HG02588 (cell line): ENCODE measurements around the gene C19orf47.
A peak's percentile ranks its signal among the peaks of the same experiment; 100 is the strongest.

Experiments
- ATAC-seq: cut with Tn5 transposase; IDR thresholded peaks from one replicate; pipeline ENCODE4 v1.9.1; 2021; ENCODE audit warnings: mild to moderate bottlenecking, moderate library complexity; ENCODE audit not compliant: unreplicated experiment

C19orf47 gene, protein sequence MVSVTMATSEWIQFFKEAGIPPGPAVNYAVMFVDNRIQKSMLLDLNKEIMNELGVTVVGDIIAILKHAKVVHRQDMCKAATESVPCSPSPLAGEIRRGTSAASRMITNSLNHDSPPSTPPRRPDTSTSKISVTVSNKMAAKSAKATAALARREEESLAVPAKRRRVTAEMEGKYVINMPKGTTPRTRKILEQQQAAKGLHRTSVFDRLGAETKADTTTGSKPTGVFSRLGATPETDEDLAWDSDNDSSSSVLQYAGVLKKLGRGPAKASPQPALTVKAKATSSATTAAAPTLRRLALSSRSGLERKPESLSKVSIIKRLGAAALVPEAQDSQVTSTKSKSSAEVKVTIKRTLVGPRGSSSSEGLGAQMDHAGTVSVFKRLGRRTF

DNA sequence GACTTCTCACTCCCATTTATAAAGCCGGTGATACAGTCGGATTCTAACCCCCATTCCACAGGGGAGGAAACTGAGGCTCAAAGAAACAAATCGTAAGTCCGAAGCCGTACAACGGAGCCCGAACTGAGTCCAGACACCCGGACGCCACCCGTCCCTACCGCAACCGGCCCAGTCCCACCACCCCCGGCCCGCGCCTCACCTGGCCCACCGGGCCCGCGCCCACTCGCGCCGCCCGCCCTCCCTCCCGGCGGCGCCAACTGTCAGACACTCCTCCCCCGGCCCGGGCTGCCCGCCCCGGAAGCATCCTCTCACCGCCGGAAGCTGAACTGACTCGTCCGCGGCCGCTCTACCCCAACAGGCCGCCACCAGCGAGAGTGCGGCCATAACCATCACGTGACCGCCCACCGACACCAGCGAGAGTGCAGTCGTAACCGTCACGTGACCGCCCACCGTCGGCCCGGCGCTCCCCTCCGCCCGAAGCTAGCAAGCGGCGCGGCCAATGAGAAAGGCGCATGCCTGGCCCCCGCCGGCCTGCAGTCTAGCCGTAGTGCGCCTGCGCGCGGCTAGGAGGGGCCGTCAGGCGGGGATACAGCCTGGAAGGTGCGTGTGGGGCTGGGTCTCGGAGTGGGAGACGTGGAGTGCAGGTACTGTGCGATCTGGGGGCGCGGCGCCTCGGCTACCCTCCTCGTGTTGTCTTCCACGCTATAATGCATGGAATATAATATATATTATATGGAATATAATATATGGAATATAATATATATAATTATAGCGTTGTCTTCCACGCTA lies at the start of gene C19orf47, which contains the start of gene PLD3:
Gene C19orf47 (minus strand): TSS at position 273 of the 789 bp plus-strand sequence. CDS start 6,540 bp downstream, outside the sequence.
Gene PLD3 (plus strand): TSS at position 571 of the 789 bp plus-strand sequence. CDS start 17,789 bp downstream, outside the sequence.
- ATAC-seq: peak; percentile 93

DNA sequence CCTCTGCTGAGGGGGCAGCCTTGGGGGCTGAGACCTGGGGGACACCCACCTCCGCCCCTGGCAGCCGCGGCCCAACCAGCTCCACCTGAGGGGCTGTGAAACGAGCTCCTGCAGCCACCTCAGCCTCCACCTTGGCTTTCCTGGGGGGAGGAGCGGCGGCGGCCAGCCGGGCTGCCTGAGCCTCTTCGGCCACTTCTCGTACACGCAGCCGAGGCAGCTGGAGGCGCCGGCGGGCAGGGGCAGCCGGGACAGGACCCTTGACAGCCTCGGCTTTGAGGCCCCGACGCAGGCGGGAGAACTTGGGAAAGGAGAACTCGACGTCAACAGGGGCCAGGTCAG lies 49.3 kb upstream of the C19orf47 start:
- ATAC-seq: no peak

DNA sequence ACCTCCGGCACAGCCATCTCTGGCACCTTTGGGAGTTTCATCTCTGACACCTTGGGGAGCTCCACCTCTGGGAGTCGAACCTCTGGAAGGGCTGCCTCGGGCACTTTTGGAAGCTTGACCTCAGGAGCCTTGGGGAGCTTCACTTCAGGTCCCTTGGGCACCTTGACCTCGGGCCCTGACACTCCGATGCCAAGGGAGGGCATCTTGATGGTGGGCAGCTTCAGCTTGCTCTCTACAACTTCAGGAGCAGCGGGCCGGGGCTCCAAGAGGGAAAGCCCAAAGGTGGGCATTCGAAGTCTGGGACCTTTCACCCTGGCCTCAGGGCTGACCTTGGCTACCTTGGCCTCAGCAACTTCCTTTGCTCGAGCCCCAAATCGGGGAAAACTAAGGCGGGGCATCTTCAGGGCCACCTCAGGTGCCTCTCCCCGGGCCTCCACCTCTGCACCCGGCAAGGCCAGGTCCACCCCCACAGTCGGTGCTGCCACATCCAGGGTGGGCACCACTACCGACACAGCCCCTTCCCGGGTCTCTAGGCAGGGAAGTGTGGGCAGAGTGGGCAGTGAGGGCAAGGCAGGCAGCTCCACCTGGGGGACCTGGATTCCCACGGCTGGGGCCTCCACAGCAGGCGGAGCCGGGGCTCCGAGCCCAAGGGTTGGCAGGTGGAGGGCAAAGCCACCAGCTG lies 48.8 kb upstream of the C19orf47 start:
- no peak for ATAC-seq

DNA sequence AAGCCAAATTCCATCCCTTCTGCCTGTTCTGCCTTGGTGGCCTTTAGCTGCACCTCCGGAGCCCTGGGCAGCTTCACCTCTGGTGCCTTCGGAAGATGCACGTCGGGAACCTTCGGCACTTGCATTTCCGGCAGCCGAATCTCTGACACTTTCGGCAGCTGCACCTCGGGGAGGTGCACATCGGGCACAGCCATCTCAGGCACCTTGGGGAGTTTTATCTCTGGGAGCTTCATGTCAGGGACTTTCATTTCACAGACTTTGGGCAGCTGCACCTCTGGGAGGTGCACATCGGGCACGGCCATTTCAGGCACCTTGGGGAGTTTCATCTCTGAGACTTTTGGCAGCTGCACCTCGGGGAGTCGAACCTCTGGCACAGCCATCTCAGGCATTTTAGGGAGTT lies 47.8 kb upstream of the C19orf47 start:
- ATAC-seq: no peak

DNA sequence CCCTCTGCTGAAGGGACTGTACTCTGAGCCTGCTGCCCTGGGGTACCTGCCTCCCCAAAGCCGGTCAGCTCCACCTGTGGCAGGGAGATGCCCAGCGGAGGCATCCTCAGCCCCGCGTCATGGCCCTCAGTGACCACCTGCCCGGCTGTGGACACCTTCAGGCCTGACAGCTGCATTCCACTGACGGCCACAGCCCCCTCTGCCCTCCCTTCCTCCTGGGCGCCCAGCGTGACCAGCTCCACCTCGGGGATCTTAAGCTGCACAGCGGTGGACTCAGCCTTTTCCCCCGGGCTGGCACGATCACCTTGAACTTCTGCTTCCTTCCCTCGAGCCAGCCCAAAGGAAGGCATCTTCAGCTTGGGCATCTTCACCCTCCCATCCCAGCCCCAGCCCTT lies 46.6 kb upstream of the C19orf47 start:
- no peak for ATAC-seq

DNA sequence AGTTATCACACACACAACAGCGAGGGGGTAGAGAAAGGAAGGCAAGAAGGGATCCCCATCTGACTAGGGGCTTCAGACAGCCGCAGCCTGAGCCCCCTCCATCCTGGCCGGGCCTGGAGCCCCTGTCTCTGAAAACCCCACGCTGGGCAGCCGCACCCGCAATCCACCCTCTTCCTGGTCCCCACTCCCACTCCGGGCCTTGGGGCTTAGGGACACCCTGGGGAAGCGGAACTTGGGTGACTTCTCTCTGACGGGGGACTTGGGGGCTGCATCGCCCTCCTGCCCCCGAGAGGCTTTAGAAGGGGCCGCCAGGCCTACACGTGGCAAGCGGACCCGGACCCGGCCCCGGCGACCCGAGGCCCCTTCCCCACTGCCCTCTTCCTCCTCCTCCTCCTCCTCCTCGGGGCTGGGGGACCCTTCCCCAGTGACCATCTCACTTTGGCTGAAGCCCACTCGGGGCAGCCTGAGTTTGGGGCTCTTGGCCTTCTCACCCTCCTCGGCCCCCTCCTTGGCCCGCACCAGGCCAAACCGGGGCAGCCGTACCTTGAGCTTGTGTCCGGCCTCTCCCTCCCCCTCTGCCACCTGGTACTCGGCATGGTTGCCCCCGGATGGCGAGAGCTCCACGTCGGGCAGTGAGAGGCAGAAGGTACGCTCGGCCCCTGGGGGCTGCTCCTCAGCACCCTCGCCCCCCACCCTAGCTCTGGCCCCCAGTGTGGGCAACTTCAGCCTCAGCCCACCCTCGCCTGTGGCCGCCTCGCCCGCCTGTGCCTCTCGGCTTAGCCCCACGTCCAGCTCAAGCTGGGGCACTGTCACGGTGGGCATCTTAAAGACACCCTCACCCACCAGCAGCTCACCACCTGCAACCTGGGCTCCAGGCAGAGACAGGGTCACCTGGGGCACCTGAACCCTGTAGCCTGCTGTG lies 46.0 kb upstream of the C19orf47 start:
- ATAC-seq: no peak

DNA sequence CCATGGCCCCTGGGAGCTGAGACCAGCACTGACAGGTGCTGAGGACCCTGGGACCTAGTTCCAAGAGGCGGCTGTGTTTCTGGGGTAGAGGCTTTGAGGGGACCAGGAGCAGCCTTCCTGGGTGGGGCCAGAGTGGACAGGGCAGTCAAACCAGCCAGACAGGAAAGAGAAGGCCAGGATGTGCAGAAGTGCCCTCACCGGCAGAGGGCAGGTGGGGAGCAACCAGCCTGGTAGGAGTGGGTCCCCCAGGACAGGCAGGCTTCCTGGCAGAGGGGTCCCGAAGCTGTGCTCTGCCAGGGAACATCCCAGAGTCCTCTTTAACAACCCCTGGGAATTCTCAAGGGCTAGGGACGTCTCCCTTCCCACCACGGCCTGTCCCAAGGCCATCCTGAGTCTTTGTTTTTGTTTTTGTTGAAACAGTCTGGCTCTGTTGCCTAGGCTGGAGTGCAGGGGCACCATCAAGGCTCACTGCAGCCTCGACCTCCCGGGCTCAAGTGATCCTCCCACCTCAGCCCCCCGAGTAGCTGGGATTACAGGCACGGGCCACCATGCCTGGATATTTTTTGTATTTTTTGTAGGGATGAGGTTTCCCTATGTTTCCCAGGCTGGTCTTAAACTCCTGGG lies 44.8 kb upstream of the C19orf47 start:
- ATAC-seq: no peak

DNA sequence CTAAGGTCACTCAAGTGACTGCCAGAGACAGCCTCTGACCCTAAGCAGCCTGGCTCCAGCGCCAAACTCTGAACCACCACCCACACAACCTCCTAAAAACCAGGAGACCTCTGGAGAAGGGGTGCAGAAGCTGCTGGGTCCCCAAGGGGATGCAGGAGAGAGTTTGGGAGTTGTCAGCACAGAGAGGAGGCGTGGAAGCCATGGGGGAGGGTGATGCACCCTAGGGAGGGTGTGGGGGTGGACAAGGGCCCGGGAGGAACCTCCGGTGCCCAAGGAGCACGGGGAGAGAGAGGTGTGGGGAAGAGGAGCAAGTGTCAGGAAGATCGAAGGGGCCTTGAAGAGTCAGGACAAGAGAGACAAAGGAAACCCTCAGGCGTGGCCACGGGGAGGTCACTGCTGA lies 43.9 kb upstream of the C19orf47 start:
- ATAC-seq: no peak

DNA sequence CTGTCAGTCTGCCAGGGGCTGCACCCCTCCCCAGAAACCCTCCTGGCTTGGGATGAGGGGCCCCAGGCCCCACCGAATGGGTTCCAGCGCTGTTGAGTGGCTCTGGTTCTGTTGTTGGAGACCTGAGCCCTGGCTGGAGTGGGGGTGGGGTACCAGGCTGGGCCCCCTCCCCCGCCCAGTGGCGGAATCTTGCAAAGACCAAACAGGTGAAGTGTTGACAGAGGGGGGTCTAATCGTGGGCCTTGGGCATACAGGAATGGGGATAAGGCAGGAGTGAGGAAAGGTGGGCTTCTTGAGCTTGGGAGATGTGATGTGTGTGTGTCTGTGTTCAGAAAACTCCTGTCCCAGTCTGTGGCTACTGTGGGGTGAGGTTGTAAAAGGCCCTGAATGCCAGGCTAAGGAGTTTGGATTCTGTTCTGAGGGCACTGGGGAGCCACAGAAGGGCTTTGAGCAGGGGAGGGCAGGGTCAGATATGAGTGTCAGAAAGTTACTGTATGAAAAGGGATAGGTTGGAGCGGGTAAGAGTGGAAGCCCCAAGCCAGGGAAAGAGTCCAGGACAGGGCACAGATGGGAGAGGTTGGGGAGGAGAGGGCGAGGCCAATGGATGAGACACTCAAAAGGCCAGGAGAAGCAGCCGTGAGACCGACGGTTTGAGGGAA lies 42.0 kb upstream of the C19orf47 start, which contains the start of gene HIPK4:
Gene HIPK4 (minus strand): TSS at position 98 of the 659 bp plus-strand sequence. CDS start 279 bp downstream, outside the sequence.
- ATAC-seq: no peak

DNA sequence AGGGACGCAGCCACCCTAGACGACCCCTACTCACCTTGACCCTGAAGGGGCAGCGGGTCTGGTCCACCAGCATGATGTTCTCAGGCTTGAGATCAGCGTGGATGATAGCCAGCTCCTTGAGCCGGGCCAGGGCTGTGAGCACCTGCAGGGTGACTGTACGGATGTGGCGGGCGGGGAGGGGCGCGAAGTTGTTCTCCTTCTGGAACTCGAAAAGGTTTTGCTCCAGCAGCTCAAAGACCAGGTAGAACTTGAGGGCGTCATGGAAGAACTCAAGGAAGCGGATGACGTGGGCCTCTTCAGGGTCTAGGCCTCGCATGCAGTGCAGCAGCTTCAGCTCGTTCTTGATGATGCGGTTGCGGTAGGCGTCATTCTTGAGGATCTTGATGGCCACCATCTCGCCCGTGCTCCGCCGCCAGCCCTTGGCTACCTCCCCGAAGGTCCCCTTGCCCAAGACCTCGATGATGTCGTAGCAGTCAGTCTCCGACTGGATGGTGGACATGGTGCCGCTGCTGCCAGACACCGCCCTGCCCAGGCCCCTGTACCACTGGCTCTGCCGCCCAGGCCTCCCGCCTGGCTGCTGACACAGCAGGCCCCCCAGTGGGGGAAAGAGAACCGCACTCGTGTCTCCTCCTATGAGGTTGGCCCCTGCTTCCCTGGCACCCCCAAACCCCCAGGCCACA lies 41.3 kb upstream of the C19orf47 start:
- ATAC-seq: no peak

DNA sequence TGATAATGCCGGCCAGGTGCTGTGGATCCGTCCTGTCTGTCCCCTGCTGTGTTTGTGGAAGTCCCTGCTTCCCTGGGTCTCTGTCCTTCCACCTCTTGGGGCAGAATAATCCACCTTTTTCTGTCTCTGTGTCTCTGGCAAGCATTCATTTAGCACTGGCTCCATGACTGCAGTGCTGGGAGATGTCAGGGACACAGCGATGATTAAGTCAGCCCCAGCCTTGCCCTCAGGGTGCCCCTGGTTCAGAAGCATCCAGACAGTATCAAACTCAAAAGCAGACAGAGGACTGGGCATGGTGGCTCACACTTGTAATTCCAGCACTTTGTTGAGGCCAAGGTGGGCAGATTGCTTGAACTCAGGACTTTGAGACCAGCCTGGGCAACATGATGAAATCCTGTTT lies 40.3 kb upstream of the C19orf47 start:
- ATAC-seq: no peak

DNA sequence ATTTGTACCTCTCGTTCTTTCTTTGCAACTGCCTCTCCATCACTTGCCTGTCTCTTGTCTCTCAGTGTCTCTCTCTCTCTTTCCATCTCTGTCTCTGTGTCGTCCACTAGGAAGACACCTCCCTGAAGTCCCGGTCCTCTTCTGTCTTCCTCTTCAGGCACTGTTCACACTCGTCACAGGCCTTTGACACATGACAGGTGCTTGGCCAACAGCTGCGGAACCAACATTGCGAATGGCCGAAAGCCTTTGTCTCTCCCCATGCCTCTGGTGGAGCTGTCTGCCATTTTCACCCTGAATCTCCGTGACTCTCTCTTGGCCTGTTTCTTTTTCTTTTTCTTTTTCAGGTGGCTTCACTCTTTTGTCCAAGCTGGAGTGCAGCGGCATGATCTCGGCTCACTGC lies 39.0 kb upstream of the C19orf47 start:
- ATAC-seq: no peak

DNA sequence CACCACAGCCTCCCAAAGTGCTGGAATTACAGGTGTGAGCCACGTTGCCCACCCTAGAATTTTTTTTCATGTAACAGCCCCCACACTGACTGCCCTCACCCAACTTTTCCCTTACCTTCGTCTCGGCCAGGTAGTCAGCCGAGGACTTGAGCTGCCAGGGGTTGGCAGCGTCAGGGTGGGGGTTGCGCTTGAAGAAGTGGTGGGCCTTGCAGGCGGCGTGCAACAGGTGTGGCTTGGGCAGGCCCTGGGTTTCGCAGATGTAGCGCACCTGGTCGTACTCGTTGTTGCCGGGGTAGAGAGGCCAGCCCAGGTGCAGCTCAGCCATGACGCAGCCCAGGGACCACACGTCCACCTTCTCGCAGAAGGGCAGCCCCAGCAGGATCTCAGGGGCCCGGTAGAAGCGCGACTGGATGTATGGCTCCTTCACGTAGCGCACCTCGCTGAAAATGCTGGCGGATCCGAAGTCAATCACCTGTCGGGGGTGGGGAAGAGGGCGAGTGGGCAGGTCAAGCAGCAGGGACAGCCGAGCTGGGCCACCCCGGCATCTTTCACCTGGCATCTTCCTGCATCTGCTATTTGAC lies 35.6 kb upstream of the C19orf47 start:
- no peak for ATAC-seq

DNA sequence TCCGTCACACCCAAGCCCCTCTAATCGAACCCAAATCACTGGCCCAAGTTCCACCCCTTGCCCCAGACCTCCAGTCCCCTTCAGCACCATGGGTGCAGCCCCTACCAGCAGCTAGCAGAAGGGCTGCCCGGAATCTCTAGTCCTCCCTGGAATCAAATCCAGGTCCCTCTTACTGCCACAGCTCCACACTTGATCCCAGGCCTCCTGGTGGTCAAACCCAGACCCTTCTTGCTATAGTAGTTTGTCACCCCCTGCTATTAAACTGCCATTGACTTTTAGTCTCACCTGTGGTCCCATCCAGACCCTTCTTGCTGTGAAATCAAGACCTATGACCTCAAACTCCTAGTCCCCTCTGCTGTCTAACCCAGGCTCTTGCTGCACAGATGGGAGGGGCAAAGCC lies 33.1 kb upstream of the C19orf47 start:
- ATAC-seq: no peak

DNA sequence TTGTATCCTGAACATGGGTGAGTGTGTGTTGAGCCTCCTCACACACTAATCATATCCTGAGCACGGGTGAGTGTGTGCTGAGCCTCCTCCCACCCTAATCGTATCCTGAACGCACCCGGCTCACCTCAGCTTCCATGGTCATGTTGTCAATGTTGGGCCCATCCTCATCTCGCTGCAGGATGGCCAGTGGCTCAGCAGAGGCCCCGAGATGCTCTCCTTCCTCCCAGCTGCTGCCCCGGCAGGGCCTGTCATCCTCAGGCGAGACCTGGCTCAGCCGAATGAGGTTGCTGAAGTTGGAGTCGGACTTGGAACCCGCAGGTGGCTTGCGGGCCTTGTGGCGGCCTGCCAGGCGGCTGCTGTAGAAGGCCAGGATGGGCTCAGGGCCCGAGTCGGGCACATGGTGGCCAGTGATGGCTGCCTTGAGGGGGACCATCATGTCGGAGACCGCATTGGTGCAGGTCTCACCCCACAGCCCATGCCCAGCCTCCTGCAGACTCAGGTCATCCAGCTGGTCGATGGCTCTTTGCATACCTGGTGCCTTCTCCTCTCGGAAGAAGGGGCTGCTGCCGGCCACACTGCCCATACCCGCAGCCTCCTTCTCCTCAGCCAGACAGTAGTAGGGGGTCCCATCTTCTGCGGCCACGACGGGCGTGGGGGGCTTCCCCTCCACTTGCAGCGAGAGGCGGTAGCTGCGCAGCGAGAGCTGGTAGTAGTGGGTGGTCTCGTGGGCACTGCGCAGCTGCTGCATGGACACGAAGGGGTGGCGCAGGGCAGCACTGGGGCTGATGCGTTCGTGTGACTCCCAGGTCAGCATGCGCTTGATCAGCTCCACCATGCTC lies 32.2 kb upstream of the C19orf47 start:
- no peak for ATAC-seq

DNA sequence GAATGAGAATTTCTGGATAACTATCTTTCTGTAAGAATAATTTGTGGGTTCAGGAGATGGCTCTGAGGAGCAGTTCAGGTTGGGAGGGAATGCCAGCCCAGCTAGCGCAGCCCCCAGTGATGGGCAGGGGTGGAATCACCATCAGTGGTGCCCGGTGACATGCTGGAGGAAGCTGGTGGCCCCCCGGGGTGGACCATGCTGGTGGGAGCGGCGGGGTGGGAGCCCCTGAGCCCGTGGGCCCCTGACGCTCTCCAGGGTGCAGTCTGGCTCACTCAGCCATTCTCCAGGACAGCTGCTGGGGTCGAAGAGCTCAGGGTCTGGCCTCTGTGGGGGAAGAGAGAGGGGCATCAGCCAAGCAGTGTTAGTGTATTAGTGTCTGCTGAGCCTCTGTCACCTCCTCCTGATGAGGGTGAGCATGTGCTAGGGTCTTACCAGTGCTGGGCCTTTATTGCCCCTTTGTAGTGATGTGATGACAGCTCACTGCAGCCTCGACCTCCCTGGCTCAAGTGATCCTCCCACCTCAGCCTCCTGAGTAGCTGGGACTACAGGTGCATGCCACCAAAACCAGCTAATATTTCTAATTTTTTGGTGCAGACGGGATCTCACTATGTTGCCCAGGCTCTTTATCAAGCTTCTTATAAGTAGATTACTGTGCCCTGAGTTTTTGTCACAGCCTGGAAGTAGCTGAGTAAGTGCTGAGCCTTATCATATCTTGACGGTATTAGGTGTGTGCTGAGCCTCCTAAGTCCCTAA lies 31.4 kb upstream of the C19orf47 start:
- no peak for ATAC-seq

DNA sequence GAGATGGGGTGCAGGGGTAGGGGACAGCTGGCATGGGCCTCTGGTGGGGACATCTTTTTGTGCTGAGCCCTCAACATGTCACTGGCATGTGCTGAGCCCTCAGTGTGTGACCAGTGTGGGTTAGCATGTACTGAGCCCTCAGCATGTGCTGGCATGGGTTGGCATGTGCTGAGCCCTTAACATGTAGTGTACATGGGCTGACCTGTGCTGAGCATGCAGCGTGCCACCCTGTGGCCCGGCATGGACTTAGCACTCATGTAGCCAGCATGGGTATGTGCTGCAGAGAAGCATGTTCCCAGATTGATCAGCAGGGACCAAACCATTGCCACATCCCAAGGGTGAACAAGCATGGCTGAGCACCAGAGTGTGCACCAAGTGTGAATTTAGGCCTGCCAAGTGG lies 30.3 kb upstream of the C19orf47 start:
- no peak for ATAC-seq
